Renal cortical epithelial cell (primary cell): ENCODE data around the gene MIB2. TPM values are rescaled to one million over a fixed set of nuclear protein-coding genes. Genes with fewer than 3 reads are reported as not detected.
"Not testable (repeated sequence)": the region's sequence is repeated elsewhere in the genome, so short reads cannot be mapped to it uniquely, and the experiment has no call there.

ENCODE experiments used
- DNase-seq: peaks from one replicate; pipeline ENCODE4 v3.0.0-alpha.2; 2011; ENCODE audit warnings: low read depth
- total RNA-seq: library from RNA; depleted of rRNA; stranded (reverse); fragments of >200 nt; gene quantifications from 2 replicates; pipeline ENCODE4 v1.2.3, GENCODE V29; 2014

Gene MIB2
- total RNA-seq = 32.0 and 68.2 TPM in 2 replicates

- DNase-seq = peak; percentile 84
These were observed at the start of gene MIB2 for GRCh38 chr1:1615256-1616044. Gene MIB2, plus strand, starts transcription at chr1:1615500. Its CDS starts 7,953 bp downstream, at chr1:1623453.

GRCh38 chr1:1567152-1567875 is 48.0 kb upstream of the MIB2 start:
- no peak for DNase-seq

- DNase-seq = no peak
These were observed 47.4 kb upstream of the MIB2 start for GRCh38 chr1:1567891-1568291.

GRCh38 chr1:1569341-1569740 is 46.0 kb upstream of the MIB2 start:
- no peak for DNase-seq

GRCh38 chr1:1573843-1574720 is 41.2 kb upstream of the MIB2 start:
- DNase-seq = peak; percentile 63

- peak; percentile 69 for DNase-seq
These were observed 40.4 kb upstream of the MIB2 start, which contains the start of gene SSU72 for GRCh38 chr1:1574721-1575537. Gene SSU72, minus strand, starts transcription at chr1:1574863. Its CDS starts 306 bp downstream, at chr1:1574557.

GRCh38 chr1:1577367-1578011 is 37.8 kb upstream of the MIB2 start:
- no peak for DNase-seq

- no peak for DNase-seq
These were observed 36.8 kb upstream of the MIB2 start for GRCh38 chr1:1578371-1578940.

- DNase-seq = no peak
These were observed 32.5 kb upstream of the MIB2 start for GRCh38 chr1:1582585-1583346.

GRCh38 chr1:1583347-1584010 is 31.8 kb upstream of the MIB2 start:
- no peak for DNase-seq

GRCh38 chr1:1591452-1591851 is 23.8 kb upstream of the MIB2 start:
- no peak for DNase-seq

- DNase-seq = no peak
These were observed 21.3 kb upstream of the MIB2 start for GRCh38 chr1:1593834-1594601.

GRCh38 chr1:1594602-1595260 is 20.6 kb upstream of the MIB2 start:
- no peak for DNase-seq

GRCh38 chr1:1595341-1595740 is 20.0 kb upstream of the MIB2 start:
- not testable (repeated sequence) for DNase-seq

GRCh38 chr1:1596493-1597274 is 18.6 kb upstream of the MIB2 start:
- DNase-seq = no peak

- DNase-seq = no peak
These were observed 17.9 kb upstream of the MIB2 start for GRCh38 chr1:1597275-1597930.
